Activated B cell treated with CpG ODN at 0.5 μM for 24 hours (primary cell): Measurements from ENCODE around the gene CCDC6. TPM values are rescaled to one million over a fixed set of nuclear protein-coding genes. Genes with fewer than 3 reads are reported as not detected.

ENCODE experiments used
- ATAC-seq: fragments of 200-7000 bp; cut with Tn5 transposase; one replicate; pipeline ENCODE4 v1.10.0; 2021; ENCODE audit warnings: low read depth, mild to moderate bottlenecking, moderate library complexity
- CTCF ChIA-PET: fragments of 350-600 bp; sonication (Branson Sonifier 250); formaldehyde crosslinking; loops from one replicate; lab custom pipeline; 2021; ENCODE audit warnings: antibody characterized with exemption; lab: Charles Lee
- POLR2A ChIA-PET: fragments of 350-600 bp; sonication (Branson Sonifier 250); formaldehyde crosslinking; loops from one replicate; lab custom pipeline; 2021; ENCODE audit warnings: antibody characterized with exemption; lab: Charles Lee
- DNase-seq: peaks from one replicate; pipeline ENCODE4 v3.0.0; 2022
- H3K27ac Mint-ChIP-seq: one replicate; pipeline ENCODE4 v1.8.0; 2020; ENCODE audit warnings: mixed read lengths
- H3K27me3 Mint-ChIP-seq: one replicate; pipeline ENCODE4 v1.8.0; 2021; ENCODE audit warnings: mixed read lengths
- H3K36me3 Mint-ChIP-seq: one replicate; pipeline ENCODE4 v1.8.0; 2021; ENCODE audit warnings: low read depth, mixed read lengths
- H3K4me1 Mint-ChIP-seq: one replicate; pipeline ENCODE4 v1.8.0; 2021; ENCODE audit warnings: mixed read lengths
- H3K4me3 Mint-ChIP-seq: one replicate; pipeline ENCODE4 v1.8.0; 2020; ENCODE audit warnings: mild to moderate bottlenecking, mixed read lengths
- H3K9me3 Mint-ChIP-seq: one replicate; pipeline ENCODE4 v1.8.0; 2020; ENCODE audit warnings: mixed read lengths
- intact Hi-C: fragments of 100-400 bp; cut with micrococcal nuclease; formaldehyde crosslinking; loops from one replicate; pipeline ENCODE4 v1.15.1; 2024
- total RNA-seq: library from RNA; stranded (reverse); gene quantifications from 2 replicates; pipeline ENCODE4 v1.2.3, GENCODE V29; 2022
- TF ChIP-seq, protein P1 (sequence below): fragments of 200-600 bp; IDR thresholded peaks from one replicate; pipeline ENCODE4 v1.8.0; 2022; ENCODE audit warnings: antibody characterized with exemption, mild to moderate bottlenecking

The CCDC6 gene
- total RNA-seq, 1 donor from 2014 or later = 32.2 TPM

DNA sequence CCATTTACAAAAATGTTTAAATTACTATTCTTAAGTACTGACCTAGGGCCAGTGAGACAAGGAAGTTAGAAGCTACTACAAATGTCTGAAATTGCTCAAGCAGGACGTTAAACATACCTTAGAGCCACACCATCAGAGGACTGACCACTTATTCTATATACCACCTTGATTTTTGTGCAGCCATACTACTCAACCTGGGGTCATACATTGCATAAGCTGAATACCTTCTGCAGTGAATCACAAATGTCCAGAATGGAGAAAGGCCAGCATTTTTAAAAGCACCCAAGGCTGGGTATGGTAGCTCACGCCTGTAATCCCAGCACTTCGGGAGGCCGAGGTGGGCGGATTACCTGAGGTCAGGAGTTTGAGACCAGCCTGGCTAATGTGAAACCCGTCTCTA, 131.9 kb downstream of the CCDC6 start:
- H3K27ac Mint-ChIP-seq = no peak overlapping the region
- H3K9me3 Mint-ChIP-seq = peaks cover 13% of the 10 kb centered on the region
- peaks cover 2% of the 10 kb centered on the region for H3K27me3 Mint-ChIP-seq
- CTCF ChIA-PET = no interaction called here
- TF ChIP-seq, protein P1, sequence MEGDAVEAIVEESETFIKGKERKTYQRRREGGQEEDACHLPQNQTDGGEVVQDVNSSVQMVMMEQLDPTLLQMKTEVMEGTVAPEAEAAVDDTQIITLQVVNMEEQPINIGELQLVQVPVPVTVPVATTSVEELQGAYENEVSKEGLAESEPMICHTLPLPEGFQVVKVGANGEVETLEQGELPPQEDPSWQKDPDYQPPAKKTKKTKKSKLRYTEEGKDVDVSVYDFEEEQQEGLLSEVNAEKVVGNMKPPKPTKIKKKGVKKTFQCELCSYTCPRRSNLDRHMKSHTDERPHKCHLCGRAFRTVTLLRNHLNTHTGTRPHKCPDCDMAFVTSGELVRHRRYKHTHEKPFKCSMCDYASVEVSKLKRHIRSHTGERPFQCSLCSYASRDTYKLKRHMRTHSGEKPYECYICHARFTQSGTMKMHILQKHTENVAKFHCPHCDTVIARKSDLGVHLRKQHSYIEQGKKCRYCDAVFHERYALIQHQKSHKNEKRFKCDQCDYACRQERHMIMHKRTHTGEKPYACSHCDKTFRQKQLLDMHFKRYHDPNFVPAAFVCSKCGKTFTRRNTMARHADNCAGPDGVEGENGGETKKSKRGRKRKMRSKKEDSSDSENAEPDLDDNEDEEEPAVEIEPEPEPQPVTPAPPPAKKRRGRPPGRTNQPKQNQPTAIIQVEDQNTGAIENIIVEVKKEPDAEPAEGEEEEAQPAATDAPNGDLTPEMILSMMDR = no peak
- intact Hi-C loops = no loop called here
- H3K4me1 Mint-ChIP-seq = no peaks in the 10 kb centered on the region
- POLR2A ChIA-PET = no interaction called here
- no peak overlapping the region for H3K4me3 Mint-ChIP-seq
- ATAC-seq (no peak), DNase-seq (no peak)
- no peaks in the 10 kb centered on the region for H3K36me3 Mint-ChIP-seq

DNA sequence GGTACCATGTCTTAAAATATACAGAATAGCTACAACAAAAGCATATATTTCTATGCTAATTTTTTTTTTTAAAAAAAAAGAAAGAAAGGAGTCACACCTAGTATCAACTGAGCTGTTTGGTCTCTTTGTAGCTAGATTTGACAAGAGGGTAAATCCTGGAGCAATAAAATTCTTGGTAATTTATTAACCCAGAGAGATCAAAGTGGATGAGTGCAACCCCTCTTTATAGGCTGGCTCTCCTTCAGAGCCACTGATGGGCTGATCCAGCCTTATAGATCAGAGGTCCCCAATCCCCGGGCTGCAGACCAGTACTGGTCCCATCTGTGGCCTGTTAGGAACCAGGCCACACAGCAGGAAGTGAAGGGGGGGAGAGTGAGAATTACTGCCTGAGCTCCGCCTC, 133.3 kb downstream of the CCDC6 start:
- ATAC-seq = no peak
- no peaks in the 10 kb centered on the region for H3K36me3 Mint-ChIP-seq
- ChIA-PET POLR2A (no interaction called here), CTCF (no interaction called here)
- TF ChIP-seq, protein P1 = no peak
- intact Hi-C loops = no loop called here
- H3K27me3 Mint-ChIP-seq = peaks cover 2% of the 10 kb centered on the region
- peaks cover 13% of the 10 kb centered on the region for H3K9me3 Mint-ChIP-seq
- DNase-seq = no peak
- no peak overlapping the region for H3K27ac Mint-ChIP-seq
- H3K4me1 Mint-ChIP-seq = no peaks in the 10 kb centered on the region
- H3K4me3 Mint-ChIP-seq = no peak overlapping the region

DNA sequence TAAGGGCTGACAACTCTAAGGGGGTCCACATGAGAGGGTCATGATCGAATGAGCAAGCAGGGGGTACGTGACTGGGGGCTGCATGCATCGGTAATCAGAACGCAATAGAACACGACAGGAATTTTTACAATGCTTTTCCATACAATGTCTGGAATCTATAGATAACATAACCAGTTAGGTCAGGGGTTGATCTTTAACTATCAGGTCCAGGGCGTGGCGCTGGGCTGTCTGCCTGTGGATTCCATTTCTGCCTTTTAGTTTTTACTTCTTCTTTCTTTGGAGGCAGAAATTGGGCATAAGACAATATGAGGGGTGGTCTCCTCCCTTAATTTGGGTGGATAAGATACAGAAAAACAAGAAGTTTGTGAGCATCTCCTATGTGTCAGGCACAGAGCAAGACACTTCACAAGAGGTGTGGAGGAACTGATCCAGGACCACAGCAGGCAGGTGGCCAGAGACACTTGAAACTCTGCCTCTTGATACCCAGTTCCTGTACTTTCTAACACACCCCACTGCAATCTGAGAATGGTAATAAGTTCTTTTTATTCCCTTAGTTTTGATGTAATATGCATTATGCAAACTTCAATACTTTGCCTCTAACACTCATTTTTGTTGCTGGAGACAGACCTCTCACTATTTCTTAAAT, 135.1 kb downstream of the CCDC6 start:
- no peak for DNase-seq
- ChIA-PET POLR2A (no interaction called here), CTCF (no interaction called here)
- peaks cover 2% of the 10 kb centered on the region for H3K9me3 Mint-ChIP-seq
- intact Hi-C loops = no loop called here
- no peak for ATAC-seq
- H3K27ac Mint-ChIP-seq = no peak overlapping the region
- peaks cover 2% of the 10 kb centered on the region for H3K27me3 Mint-ChIP-seq
- no peak overlapping the region for H3K4me3 Mint-ChIP-seq
- H3K4me1 Mint-ChIP-seq = no peaks in the 10 kb centered on the region
- TF ChIP-seq, protein P1 = no peak
- H3K36me3 Mint-ChIP-seq = no peaks in the 10 kb centered on the region

DNA sequence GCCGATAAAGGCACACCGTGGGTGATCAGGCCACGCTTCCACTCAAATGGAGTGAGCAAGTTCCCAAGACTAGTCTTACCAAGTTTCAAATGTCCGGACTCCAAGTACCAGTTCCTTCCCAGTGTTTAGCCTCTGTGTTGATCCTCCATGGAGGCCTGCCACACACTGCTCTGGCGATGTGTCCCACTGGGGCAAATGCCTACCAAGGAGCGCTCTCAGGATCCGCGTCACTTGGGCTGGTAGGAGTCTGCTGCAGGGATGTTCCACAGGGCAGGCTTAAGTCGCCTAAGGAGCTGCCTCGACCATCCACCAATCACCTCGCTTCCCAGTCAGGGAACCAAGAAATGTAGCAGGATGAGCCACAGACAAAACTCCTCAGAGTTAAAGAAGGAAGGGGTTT, 135.7 kb downstream of the CCDC6 start:
- Mint-ChIP-seq H3K4me3 (no peak overlapping the region), H3K9me3 (peaks cover 2% of the 10 kb centered on the region), H3K4me1 (no peaks in the 10 kb centered on the region), H3K27ac (no peak overlapping the region), H3K36me3 (no peaks in the 10 kb centered on the region), H3K27me3 (peaks cover 2% of the 10 kb centered on the region)
- TF ChIP-seq, protein P1 = no peak
- POLR2A ChIA-PET = no interaction called here
- DNase-seq (no peak), ATAC-seq (no peak)
- CTCF ChIA-PET = no interaction called here
- intact Hi-C loops = no loop called here

DNA sequence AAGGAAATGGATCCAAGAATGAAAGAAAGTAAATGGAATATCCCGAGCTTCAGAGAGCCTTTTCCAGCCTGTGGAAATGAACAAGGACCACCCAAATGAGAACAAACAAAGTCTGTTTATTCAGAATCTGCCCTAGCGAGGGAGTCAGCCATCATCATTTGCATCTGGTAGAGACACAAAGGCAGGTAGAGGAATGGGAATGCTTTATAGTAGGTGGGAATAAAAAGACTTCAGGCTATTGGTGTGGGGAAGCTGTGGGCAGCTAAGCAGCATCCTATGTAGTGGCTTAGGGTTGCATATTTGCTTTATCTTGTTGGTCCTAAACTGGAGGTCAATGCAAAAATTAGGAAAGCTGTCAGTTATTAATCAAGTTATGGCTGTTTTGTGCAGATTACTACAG, 143.9 kb downstream of the CCDC6 start:
- intact Hi-C loops = no loop called here
- H3K4me3 Mint-ChIP-seq = no peak overlapping the region
- CTCF ChIA-PET = no interaction called here
- H3K9me3 Mint-ChIP-seq = peaks cover 4% of the 10 kb centered on the region
- no peak overlapping the region for H3K27ac Mint-ChIP-seq
- TF ChIP-seq, protein P1 = no peak
- H3K27me3 Mint-ChIP-seq = peaks cover 13% of the 10 kb centered on the region
- POLR2A ChIA-PET = no interaction called here
- H3K4me1 Mint-ChIP-seq = no peaks in the 10 kb centered on the region
- DNase-seq (no peak), ATAC-seq (no peak)
- no peaks in the 10 kb centered on the region for H3K36me3 Mint-ChIP-seq
